Measurements from ENCODE around the gene CYP2B6.
"Not testable (repeated sequence)": the region's sequence is repeated elsewhere in the genome, so short reads cannot be mapped to it uniquely, and the experiment has no call there.

CYP2B6 gene

DNA sequence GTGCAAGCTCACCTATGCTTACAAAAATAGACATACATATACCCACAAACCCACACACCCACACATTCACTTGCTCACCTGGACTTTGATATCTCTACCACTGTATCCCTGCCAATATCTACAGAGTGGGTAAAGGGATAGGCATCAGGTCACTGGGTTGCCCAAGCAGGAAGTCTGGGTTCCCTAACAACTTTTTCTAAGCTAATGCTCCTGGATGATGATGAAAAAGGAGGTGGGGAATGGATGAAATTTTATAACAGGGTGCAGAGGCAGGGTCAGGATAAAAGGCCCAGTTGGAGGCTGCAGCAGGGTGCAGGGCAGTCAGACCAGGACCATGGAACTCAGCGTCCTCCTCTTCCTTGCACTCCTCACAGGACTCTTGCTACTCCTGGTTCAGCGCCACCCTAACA is at the start of gene CYP2B6:
Gene CYP2B6 (plus strand): TSS at position 311 of the 410 bp plus-strand sequence. CDS start 24 bp downstream, at position 335.
- no peak for DNase-seq

DNA sequence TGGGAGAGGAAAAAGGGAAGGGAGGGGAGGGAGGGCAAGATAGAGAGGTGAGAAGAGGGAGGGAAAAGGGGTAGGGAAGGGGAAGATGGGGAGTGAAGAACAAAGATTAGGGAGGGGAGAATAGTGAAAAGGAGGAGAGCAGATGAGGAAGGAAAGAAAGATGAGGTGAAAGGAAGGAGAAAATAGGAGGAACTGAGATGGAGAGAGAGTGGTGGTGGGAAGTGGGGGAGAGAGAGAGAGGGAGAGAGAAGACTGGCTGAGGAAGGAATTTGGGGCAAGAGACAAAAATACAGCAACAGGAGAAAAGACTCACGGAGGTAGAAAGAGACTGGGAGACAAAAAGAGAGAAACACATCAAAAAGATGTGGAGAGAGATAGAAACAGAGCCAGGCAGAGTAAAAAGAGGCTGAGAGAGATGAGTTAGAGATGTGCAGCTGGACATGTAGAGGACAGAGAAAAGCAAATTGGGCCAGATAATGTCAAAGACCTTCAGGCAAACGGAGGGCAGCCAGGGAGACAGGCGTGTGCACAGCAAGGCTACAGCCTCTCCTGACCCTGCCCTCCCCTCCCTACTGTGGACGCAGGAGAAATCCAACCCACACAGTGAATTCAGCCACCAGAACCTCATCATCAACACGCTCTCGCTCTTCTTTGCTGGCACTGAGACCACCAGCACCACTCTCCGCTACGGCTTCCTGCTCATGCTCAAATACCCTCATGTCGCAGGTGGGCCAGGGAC is 49.4 kb upstream of the CYP2B6 start:
- no peak for DNase-seq

DNA sequence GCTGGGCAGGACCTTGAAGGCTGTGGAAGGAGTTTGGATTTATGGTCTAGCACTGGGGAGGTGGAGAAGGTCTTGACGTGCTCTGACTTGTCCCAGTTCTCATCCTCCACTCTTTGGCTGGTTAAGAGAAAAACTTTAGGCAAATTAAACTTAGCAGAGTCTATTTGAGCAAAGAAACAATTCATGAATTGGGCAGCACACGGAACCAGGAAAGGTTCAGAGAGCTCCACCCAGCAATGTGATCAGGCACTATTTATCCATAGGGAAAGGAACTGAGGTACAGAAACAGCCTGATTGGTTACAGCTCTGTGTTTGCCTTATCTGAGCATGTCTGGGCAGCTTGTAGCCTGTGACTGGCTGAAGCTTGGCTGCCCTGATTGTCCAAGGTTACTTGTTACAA is 45.4 kb upstream of the CYP2B6 start:
- DNase-seq = no peak

DNA sequence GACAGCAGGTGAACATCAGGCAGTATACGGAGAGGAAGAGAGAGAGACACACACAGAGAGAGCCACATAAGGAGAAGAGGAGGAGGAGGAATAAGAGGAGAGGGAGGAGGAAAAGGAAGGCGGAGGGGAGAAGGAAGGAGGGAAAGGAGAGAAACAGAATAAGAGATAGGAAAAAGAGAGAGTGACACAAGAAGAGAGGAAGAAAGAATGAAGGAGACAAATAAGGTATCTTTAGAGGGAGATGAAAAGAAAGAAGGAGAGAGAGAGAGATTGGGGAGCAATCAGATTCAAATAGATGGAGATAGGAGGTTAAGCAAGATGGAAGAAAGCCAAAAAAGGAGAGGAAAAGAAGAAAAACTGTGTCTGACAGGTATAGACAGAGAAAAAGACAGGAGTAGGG is 44.0 kb upstream of the CYP2B6 start:
- no peak for DNase-seq

DNA sequence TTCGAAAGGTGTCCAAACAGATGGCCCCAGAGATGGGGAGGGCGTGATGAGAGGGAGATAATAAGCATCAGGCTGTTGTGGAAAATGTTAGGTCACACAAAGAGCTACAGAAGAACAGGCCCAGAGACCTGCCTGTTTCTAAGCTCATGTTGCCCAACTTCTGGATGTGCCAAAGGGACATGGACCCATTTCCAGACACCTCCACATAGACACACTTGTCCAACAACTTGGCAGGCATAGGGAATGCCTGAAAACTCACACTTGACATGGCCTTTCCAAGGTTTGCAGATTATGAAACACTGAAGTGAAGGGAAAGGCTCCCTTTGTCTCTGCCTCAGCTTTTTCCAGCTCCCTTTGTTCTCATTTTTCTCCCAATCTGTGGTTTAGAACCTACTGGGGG is 43.5 kb upstream of the CYP2B6 start:
- no peak for DNase-seq

DNA sequence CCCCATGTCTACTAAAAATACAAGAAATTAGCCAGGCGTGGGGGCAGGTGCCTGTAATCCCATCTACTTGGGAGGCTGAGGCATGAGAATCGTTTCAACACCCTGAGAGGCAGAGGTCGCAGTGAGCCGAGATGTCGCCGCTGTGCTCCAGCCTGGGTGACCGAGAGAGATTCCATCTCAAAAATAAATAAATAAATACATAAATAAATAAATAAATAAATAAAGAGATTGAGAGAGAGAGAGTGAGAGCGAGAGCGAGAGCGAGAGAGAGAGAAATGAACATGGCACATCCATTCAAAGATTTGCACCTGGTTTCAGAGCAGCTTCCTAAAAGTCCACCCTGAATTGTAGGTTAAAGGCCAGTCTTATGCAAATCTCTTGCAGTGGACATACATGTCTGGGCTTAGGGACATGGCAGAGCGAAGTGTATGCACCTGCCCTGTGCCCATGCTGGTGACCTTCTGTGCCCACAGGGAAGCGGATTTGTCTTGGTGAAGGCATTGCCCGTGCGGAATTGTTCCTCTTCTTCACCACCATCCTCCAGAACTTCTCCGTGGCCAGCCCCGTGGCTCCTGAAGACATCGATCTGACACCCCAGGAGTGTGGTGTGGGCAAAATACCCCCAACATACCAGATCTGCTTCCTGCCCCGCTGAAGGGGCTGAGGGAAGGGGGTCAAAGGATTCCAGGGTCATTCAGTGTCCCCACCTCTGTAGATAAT is 42.3 kb upstream of the CYP2B6 start:
- DNase-seq = no peak

DNA sequence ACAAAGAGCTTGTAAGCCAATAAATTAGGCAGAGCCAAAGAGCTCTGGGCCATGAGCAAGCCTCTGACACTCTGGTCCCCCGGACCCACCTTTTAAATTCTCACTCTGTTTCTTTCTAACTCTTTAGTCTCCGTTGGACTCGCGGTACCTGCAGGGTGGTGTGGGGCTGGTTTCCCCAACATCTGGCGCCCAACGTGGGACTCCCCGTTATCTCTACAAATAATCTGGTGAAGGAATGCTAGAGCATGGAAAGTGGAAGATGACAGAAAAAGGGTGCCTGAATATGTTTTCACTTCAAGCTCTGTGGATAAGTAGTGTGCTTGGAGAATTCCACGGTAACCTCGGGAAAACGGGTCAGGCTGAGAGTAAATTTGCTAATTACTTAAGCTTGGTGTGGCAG is 36.5 kb upstream of the CYP2B6 start:
- no peak for DNase-seq

DNA sequence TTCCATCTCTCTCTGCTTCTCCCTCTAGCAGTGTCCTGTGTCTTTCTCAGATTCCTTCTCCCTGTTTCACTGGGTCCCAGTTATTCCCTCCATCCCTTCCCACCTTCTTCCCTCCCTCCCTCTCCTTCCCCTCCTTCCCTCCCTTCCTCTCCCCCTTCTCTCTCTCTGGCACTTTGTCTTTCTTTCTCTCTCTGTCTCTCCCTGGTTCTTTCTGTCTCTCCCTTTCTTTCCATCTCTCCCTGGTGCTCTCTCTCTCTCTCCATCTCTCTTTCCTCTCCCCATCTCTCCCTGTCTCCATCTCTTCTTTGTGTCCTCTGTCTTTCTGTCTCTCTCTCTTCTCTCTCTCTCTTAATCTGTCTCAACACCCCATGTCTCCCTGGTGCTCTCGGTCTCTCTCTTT is 31.7 kb upstream of the CYP2B6 start:
- no peak for DNase-seq

DNA sequence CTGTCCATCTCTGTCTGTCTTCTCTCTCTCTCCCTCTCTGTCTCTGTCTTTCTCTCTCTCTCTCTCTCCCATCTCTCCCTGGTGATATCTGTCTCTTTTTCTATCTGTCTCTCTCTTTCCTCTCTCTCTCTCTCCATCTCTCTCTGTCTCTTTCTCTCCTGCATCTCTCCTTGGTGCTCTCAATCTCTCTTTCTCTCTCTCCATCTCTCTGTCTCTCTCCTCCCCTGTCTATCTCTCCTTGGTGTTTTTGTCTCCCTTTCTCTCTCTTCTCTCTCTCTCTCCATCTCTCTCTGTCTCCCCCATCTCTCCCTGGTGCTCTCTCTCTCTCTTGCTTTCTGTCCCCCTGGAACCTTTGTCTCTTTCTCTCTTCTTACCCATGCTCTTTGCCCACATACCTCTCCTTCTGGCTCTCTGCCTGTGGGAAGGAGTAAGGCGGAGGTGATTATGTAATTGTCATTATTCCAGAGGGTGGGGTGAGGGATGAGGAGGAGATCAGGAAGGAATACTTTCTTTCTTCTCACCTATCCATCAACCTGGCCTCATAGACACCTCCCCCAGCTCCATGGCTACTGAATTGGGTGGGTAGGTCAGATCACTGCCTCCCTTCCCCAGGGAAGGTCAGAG is 30.9 kb upstream of the CYP2B6 start:
- DNase-seq = no peak

DNA sequence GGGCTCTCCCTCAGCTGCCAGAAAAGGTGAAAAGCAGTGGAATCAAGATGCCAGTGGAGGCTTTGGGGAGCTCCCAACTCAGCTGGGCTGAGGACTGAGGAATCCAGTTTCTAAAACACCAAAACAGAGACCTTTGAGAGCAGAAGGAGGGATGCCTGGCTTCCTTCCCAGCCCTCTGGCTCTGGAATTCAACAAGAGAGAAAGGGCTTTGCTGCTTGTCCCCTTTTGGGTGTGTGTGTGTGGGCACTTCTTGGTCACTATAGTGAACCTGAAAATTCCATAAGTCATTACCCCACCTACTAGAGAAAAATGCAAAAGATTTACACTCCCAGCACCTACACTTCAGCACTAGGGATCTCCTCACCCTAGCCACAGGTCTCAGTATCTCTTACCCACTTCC is 30.3 kb upstream of the CYP2B6 start:
- no peak for DNase-seq

DNA sequence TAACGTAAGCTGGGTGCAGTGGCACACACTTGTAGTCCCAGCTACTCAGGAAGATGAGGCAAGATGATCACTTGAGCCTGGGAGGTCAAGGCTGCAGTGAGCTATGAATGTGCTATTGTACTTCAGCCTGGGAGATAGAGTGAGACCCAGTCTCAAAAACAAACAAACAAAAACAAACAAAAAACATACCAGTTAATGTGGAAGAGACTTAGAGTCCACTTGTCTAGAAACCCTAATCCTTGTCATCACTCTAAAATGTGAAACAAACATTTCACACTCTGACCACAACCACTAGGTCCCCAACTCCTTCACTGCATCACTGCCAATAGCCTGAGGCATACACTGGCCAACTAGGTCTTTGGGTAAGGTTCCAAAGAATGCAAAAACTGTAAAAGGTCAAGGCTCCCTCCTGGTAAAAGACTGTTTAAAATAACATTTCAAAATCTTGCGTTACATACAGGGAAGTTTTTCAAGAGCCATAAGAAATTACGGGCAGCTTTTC is 28.6 kb upstream of the CYP2B6 start:
- no peak for DNase-seq

DNA sequence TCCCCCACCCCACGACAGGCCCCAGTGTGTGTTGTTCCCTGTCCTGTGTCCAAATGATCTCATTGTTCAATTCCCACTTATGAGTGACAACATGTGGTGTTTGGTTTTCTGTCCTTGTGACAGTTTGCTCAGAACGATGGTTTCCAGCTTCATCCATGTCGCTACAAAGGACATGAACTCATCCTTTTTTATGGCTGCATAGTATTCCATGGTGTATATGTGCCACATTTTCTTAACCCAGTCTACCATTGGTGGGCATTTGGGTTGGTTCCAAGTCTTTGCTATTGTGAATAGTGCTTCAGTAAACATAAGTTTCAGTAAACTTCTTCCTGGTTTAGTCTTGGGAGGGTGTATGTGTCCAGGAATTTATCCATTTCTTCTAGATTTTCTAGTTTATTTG is 26.7 kb upstream of the CYP2B6 start:
- DNase-seq = not testable (repeated sequence)

DNA sequence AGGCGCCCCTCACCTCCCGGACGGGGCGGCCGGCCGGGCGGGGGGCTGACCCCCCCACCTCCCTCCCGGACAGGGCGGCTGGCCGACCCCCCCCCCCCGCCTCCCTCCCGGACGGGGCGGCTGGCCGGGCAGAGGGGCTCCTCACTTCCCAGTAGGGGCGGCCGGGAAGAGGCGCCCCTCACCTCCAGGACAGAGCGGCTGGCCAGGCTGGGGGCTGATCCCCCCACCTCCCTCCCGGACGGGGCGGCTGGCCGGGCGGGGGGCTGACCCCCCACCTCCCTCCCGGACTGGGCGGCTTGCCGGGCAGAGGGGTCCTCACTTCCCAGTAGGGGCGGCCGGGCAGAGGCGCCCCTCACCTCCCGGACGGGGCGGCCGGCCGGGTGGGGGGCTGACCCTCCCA is 25.7 kb upstream of the CYP2B6 start:
- not testable (repeated sequence) for DNase-seq

DNA sequence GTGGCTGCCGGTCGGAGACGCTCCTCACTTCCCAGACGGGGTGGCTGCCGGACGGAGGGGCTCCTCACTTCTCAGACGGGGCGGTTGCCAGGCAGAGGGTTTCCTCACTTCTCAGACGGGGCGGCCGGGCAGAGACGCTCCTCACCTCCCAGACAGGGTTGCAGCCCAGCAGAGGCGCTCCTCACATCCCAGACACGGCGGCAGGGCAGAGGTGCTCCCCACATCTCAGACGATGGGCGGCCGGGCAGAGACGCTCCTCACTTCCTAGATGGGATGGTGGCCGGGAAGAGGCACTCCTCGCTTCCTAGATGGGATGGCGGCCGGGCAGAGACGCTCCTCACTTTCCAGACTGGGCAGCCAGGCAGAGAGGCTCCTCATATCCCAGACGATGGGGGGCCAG is 24.5 kb upstream of the CYP2B6 start:
- not testable (repeated sequence) for DNase-seq

DNA sequence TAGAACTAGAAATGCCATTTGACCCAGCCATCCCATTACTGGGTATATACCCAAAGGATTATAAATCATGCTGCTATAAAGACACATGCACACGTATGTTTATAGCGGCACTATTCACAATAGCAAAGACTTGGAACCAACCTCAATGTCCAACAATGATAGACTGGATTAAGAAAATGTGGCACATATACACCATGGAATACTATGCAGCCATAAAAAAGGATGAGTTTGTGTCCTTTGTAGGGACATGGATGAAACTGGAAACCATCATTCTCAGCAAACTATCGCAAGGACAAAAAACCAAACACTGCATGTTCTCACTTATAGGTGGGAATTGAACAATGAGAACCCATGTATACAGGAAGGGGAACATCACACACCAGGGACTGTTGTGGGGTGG is 23.0 kb upstream of the CYP2B6 start:
- not testable (repeated sequence) for DNase-seq

DNA sequence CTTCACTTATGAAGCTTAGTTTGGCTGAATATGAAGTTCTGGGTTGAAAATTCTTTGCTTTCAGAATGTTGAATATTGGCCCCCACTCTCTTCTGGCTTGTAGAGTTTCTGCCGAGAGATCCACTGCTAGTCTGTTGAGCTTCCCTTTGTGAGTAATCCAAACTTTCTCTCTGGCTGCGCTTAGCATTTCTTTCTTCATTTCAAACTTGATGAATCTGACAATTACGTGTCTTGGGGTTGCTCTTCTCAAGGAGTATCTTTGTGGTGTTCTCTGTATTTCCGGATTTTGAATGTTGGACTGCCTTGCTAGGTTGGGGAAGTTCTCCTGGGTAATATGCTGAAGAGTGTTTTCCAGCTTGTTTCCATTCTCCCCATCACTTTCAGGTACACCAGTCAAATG is 21.4 kb upstream of the CYP2B6 start:
- DNase-seq = not testable (repeated sequence)

DNA sequence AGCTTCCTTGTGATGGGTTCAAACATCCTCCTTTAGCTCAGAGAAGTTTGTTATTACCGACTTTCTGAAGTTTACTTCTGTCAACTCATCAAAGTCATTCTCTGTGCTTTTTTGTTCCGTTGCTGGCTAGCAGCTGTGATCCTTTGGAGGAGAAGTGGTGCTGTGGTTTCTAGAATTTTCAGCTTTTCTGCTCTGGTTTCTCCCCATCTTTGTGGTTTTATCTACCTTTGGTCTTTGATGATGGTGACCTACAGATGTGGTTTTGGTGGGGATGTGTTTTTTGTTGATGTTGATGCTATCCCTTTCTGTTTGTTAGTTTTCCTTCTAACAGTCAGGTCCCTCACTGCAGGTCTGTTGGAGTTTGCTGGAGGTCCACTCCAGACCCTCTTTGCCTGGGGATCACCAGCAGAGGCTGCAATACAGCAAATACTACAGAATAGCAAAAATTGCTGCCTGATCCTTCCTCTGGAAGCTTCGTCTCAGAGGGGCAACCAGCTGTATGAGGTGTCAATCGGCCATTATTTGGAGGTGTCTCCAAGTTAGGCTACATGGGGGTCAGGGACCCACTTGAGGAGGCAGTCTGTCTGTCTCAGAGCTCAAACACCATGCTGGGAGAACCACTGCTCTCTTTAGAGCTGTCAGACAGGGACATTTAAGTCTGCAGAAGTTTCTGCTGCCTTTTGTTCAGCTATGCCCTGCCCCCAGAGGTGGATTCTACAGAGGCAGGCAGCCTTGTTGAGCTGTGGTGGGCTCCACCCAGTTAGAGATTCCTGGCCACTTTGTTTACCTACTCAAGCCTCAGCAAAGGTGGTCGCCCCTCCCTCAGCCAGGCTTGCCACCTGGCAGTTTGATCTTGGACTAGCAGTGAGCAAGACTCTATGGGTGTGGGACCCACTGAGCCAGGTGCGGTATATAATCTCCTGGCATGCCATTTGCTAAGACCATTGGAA is 20.4 kb upstream of the CYP2B6 start:
- DNase-seq = not testable (repeated sequence)

DNA sequence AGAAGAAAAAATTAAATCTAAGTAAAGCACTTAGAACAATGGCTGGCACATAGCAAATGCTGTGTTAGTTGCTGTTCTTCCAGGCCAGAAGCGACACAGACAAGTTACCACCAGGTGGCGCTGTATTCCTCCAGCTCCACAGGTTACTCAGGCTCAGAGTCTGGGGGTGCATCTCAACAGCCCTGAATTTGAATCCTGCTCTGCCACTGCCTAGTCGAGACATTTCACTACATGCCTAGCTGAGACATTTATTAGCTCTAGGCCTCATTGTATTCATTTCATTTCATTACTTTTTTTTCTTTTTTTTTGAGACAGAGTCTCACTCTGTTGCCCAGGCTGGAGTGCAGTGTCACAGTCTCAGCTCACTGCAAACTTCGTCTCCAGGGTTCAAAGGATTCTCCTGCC is 16.4 kb upstream of the CYP2B6 start:
- peak; percentile 42 for DNase-seq

DNA sequence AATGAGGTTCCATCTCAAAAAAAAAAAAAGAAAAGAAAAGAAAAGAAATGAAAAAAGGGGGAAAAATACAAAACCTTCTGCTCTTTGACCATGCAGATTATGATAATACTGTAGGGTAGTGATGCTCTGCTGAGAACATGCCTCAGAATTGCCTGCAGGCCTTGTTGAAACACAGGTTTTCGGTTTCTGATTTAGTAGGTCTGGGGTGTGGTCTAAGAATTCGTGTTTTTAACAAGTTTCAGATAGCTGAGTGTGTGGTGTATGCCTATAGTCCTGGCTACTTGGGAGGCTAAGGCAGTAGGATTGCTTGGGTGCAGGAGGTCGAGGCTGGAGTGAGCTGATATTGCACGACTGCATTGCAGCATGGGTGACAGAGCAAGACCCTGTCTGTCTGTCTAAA is 14.9 kb upstream of the CYP2B6 start:
- no peak for DNase-seq

DNA sequence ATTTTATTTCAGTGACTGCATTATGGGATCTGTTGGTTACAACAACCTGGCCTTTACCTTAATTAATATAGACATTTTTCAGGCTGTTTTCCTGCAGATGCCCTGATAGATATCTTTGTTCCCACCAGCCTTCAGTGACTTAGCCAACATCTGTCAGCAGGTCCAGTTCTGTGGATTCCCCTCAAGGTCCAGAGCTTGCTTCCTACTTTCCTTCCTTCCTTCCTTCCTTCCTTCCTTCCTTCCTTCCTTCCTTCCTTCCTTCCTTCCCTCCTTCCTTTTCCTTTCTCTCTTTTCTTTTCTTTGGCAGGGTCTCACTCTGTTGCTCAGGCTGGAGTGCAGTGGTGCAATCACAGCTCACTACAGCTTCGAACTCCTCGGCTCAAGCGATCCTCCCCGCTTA is 14.4 kb upstream of the CYP2B6 start:
- no peak for DNase-seq

DNA sequence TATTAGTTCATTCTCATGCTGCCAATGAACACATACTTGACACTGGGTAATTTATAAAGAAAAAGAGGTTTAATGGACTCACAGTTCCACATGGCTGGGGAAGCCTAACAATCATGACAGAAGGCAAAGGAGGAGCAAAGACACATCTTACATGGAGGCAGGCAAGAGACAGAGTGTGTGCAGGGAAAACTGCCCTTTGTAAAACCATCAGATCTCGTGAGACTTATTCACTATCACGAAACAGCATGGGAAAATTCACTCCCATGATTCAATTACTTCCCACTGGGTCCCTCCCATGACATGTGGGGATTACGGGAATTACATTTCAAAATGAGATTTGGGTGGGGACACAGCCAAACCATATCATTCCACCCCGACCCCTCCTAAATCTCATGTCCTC is 11.3 kb upstream of the CYP2B6 start:
- not testable (repeated sequence) for DNase-seq

DNA sequence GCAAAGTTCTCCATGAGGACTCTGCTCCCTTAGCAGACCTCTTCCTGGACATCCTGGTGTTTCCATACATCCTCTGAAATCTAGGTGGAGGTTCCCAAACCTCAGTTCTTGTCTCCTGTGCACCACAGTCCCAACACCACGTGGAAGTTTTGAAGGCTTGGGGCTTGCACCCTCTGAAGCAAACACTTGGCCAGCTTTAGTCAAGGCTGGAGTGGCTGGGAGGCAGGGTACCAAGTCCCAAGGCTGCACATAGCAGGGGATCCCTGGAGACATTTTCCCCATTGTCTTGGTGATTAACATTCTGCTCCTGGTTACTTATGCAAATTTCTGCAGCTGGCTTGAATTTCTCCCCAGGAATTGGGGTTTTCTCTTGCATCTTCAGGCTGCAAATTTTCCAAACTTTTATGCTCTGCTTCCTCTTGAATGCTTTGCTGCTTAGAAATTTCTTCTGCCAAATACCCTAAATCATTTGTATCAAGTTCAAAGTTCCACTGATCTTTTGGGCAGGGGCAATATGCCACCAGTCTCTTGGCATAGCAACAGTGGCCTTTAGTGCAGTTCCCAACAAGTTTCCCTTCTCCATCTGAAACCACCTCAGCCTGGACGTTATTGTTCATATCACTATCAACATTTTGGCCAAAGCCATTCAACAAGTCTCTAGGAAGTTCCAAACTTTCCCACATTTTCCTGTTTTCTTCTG is 10.2 kb upstream of the CYP2B6 start:
- DNase-seq = not testable (repeated sequence)

All from NCI-H1092 treated with DMSO at 0.1 percent for 48 hours (cell line).